Measurements from ENCODE around the gene ERCC6L.

ERCC6L gene

GRCh38 chrX:72165551-72165950, 73.3 kb downstream of the ERCC6L start:
- no peak for FAIRE-seq

GRCh38 chrX:72159769-72160168, 79.1 kb downstream of the ERCC6L start:
- no peak for FAIRE-seq

DNA sequence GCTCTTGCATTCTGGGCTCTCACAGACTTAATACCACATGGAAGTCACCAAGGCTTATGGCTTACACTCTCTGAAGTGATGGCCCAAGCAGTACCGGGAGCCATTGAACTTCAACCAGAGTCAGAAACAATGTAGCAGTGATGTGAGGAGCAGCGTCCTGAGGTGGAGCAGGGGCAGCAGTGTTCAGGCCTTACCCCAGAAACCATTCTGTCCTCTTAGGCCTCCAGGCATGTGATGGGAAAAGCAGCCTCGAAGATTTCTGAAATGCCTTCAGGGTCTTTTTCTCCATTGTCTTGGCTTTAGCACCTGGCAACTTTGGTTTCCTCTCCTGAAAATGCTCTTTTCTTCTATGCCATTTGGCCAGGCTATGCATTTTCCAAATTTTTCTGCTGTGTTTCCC, 80.1 kb downstream of the ERCC6L start:
- FAIRE-seq = no peak

All from A204.1 (cell line).